Testis (tissue), 2 donors: Measurements from ENCODE around the gene ATP7A.
"Not testable (repeated sequence)": the region's sequence is repeated elsewhere in the genome, so short reads cannot be mapped to it uniquely, and the experiment has no call there.

Experiments used
- CTCF ChIP-seq, 3 experiments: fragments of 450-650 bp in 2 of 3; fragments of 200-600 bp in 1 of 3; sonication (generic) in 1 of 3; IDR thresholded peaks; one replicate each; pipeline ENCODE4 v1.5.1; 2016 to 2019; ENCODE audit warnings: antibody characterized with exemption in 3 of 3, mild to moderate bottlenecking in 2 of 3, moderate library complexity in 1 of 3
- POLR2A ChIP-seq: fragments of 450-650 bp; IDR thresholded peaks from one replicate; pipeline ENCODE4 v1.6.1; 2017; ENCODE audit warnings: antibody characterized with exemption, mild to moderate bottlenecking, moderate library complexity

- TF ChIP-seq CTCF (IDR thresholded peaks at IDR 0.05); POLR2A: not testable (repeated sequence)
Measured at GRCh38 chrX:78073147-78074077, 162.9 kb downstream of the ATP7A start.
